B cell (primary cell): ENCODE results near the gene CLEC4M. TPM values are rescaled to one million over a fixed set of nuclear protein-coding genes. Genes with fewer than 3 reads are reported as not detected.
A peak's percentile ranks its signal among the peaks of the same experiment; 100 is the strongest.

Experiments used
- ATAC-seq: fragments of 200-7000 bp; cut with Tn5 transposase; one replicate; pipeline ENCODE4 v1.10.0; 2021; ENCODE audit warnings: low read depth, mild to moderate bottlenecking, moderate number of reproducible peaks, moderate library complexity
- CTCF ChIA-PET: fragments of 350-600 bp; sonication (Branson Sonifier 250); formaldehyde crosslinking; loops from one replicate; lab custom pipeline; 2021; ENCODE audit warnings: antibody characterized with exemption, inconsistent platforms; lab: Charles Lee
- POLR2A ChIA-PET: fragments of 350-600 bp; sonication (Branson Sonifier 250); formaldehyde crosslinking; loops from one replicate; lab custom pipeline; 2021; ENCODE audit warnings: antibody characterized with exemption; lab: Charles Lee
- DNase-seq: peaks from one replicate; pipeline ENCODE4 v3.0.0; 2013
- H2AFZ ChIP-seq: 2 replicates; pipeline ENCODE4 v1.6.1; 2012; ENCODE audit warnings: mild to moderate bottlenecking, low read depth, low read length; ENCODE audit not compliant: insufficient read depth, poor library complexity, severe bottlenecking
- H3K27ac ChIP-seq, 2 donors: 1 replicate in 1 of 2; 2 replicates in 1 of 2; pipeline ENCODE4 v1.5.1; 2012 to 2013; ENCODE audit warnings: low read length in 2 of 2, mild to moderate bottlenecking in 2 of 2, moderate library complexity in 1 of 2
- H3K27me3 ChIP-seq, 4 experiments: fragments of 200-600 bp in 1 of 4; sonication (generic) in 1 of 4; replicated peaks in 1 of 4; 1 replicate in 2 of 4; 2 replicates in 2 of 4; pipeline versions ENCODE4 v1.6.1 to v1.7.0; 2013 to 2016; ENCODE audit warnings: low read length in 3 of 4, mild to moderate bottlenecking in 2 of 4, mixed read lengths in 1 of 4, moderate library complexity in 1 of 4; ENCODE audit not compliant: insufficient read depth in 4 of 4, control insufficient read depth in 3 of 4; ENCODE audit errors: control extremely low read depth in 1 of 4
- H3K36me3 ChIP-seq, 2 experiments: replicated peaks in 1 of 2; 1 replicate in 1 of 2; 2 replicates in 1 of 2; pipeline versions ENCODE4 v1.6.1 to v1.7.1; 2013; ENCODE audit warnings: low read length in 1 of 2; ENCODE audit not compliant: insufficient read depth in 2 of 2, control insufficient read depth in 1 of 2; ENCODE audit errors: control extremely low read depth in 1 of 2, extremely low read depth in 1 of 2
- H3K4me1 ChIP-seq, 2 donors: fragments of 200-600 bp in 1 of 2; sonication (generic) in 1 of 2; 1 replicate in 1 of 2; 2 replicates in 1 of 2; pipeline versions ENCODE4 v1.5.1 to v1.6.1; 2013 to 2017; ENCODE audit warnings: low read length in 2 of 2; ENCODE audit not compliant: control insufficient read depth in 2 of 2, insufficient read depth in 2 of 2
- H3K4me2 ChIP-seq: replicated peaks from 2 replicates; pipeline ENCODE3; 2012; ENCODE audit warnings: mild to moderate bottlenecking, low read depth, low read length; ENCODE audit not compliant: poor library complexity, severe bottlenecking
- H3K4me3 ChIP-seq, 5 experiments: fragments of 200-600 bp in 1 of 5; sonication (generic) in 1 of 5; 1 replicate in 3 of 5; 2 replicates in 2 of 5; pipeline versions ENCODE4 v1.5.1 to v1.7.0; 2011 to 2016; ENCODE audit warnings: low read length in 4 of 5, mild to moderate bottlenecking in 4 of 5, low read depth in 2 of 5, control low read depth in 1 of 5, moderate library complexity in 1 of 5; ENCODE audit not compliant: insufficient read depth in 1 of 5; ENCODE audit errors: control extremely low read depth in 1 of 5, extremely low read depth in 1 of 5
- H3K79me2 ChIP-seq: fragments of 200-600 bp; sonication (generic); one replicate; pipeline ENCODE4 v1.6.0; 2016; ENCODE audit warnings: low read length; ENCODE audit not compliant: control insufficient read depth, insufficient read depth
- H3K9ac ChIP-seq: fragments of 200-600 bp; sonication (generic); 2 replicates; pipeline ENCODE4 v1.6.1; 2017; ENCODE audit warnings: mild to moderate bottlenecking, low read length, moderate library complexity
- H3K9me3 ChIP-seq, 3 donors: one replicate each; pipeline versions ENCODE4 v1.6.1 to v1.7.1; 2013; ENCODE audit warnings: low read length in 2 of 3; ENCODE audit not compliant: control insufficient read depth in 2 of 3, insufficient read depth in 1 of 3; ENCODE audit errors: control extremely low read depth in 1 of 3
- H4K20me1 ChIP-seq: 2 replicates; pipeline ENCODE4 v1.6.0; 2012; ENCODE audit warnings: mild to moderate bottlenecking, low read length; ENCODE audit not compliant: insufficient read depth, control insufficient read depth, poor library complexity, severe bottlenecking
- H3K27ac Mint-ChIP-seq: one replicate; pipeline ENCODE4 v1.8.0; 2021; ENCODE audit warnings: mixed read lengths
- H3K27me3 Mint-ChIP-seq: one replicate; pipeline ENCODE4 v1.8.0; 2021; ENCODE audit warnings: mixed read lengths
- H3K4me1 Mint-ChIP-seq: one replicate; pipeline ENCODE4 v1.8.0; 2021; ENCODE audit warnings: mixed read lengths
- H3K4me3 Mint-ChIP-seq: one replicate; pipeline ENCODE4 v1.8.0; 2021; ENCODE audit warnings: mixed read lengths
- H3K9me3 Mint-ChIP-seq: one replicate; pipeline ENCODE4 v1.8.0; 2022; ENCODE audit warnings: mixed read lengths; ENCODE audit not compliant: insufficient read depth
- CTCF ChIP-seq: fragments of 200-600 bp; IDR thresholded peaks from one replicate; pipeline ENCODE4 v1.8.0; 2022; ENCODE audit warnings: antibody characterized with exemption, mild to moderate bottlenecking
- EZH2 ChIP-seq: IDR thresholded peaks from 2 replicates; pipeline ENCODE4 v1.6.1; 2012; ENCODE audit warnings: borderline replicate concordance, low read depth, mild to moderate bottlenecking, moderate library complexity, low read length; ENCODE audit not compliant: insufficient read depth, poor library complexity, severe bottlenecking
- WGBS: methylation state at CpG from one replicate; pipeline ENCODE4 v1.1.5; 2013; ENCODE audit warnings: missing lambda C conversion rate; ENCODE audit not compliant: insufficient coverage; 5-methylcytosine and 5-hydroxymethylcytosine counted together
- intact Hi-C: fragments of 100-400 bp; cut with micrococcal nuclease; formaldehyde crosslinking; loops from one replicate; pipeline ENCODE4 v1.10.0; 2022
- polyA plus RNA-seq: library from polyadenylated mRNA; depleted of rRNA; stranded (reverse); fragments of >200 nt; gene quantifications from 2 replicates; pipeline ENCODE4 v1.2.3, GENCODE V29; 2012
- total RNA-seq, 2 donors: library from RNA; stranded (reverse); fragments of 120-200 nt in 1 of 2; gene quantifications; 1 replicate in 1 of 2; 2 replicates in 1 of 2; pipeline versions ENCODE4 v1.2.3 to v1.2.4, GENCODE V29; 2013 to 2022

Gene CLEC4M
- total and polyA plus RNA-seq, 2 donors (not counting 1 experiment from before 2014, with no cell fraction given), result 0.10 to 0.52 TPM

- H3K9me3 Mint-ChIP-seq, result no peaks in the 10 kb centered on the region
- ChIA-PET POLR2A (interaction anchor here (1.5 kb wide), 1 partner anchor 17 kb away, joined by 5 read pairs; no protein-coding TSS in a partner anchor), CTCF (interaction anchor here (0.6 to 1.2 kb wide), 3 partner anchors 10 to 78 kb away, joined by 3 to 4 read pairs (median 3); partner anchors contain the start of gene TRAPPC5)
- WGBS, result 0% methylated on average over 2 of the region's 5 CpGs
- H3K9me3 ChIP-seq, result peaks cover 0 to 11% (median 0%) of the 10 kb centered on the region in 3 donors
- H3K27ac Mint-ChIP-seq, result peak overlapping the region; percentile 26
- ATAC-seq, result peak; percentile 38
- H2AFZ ChIP-seq, result peak overlapping the region; percentile 64
- peaks cover 27 to 40% of the 10 kb centered on the region in 2 donors for H3K4me1 ChIP-seq
- H3K4me2 ChIP-seq, result peak overlapping the region; percentile 42
- no peak for TF ChIP-seq EZH2
- TF ChIP-seq CTCF, result no peak
- H4K20me1 ChIP-seq, result no peaks in the 10 kb centered on the region
- no peak for DNase-seq
- H3K4me3 ChIP-seq, result no peak overlapping the region
- H3K79me2 ChIP-seq, result no peaks in the 10 kb centered on the region
- no peaks in the 10 kb centered on the region for H3K36me3 ChIP-seq
- peaks cover 0 to 3% (median 0%) of the 10 kb centered on the region in 4 experiments for H3K27me3 ChIP-seq
- H3K27me3 Mint-ChIP-seq, result peaks cover under 1% of the 10 kb centered on the region
- H3K9ac ChIP-seq, result no peak overlapping the region
- intact Hi-C loops, result no loop called here
- H3K4me1 Mint-ChIP-seq, result peaks cover 38% of the 10 kb centered on the region
- no peak overlapping the region for H3K4me3 Mint-ChIP-seq
- no peak overlapping the region for H3K27ac ChIP-seq
Measured at GRCh38 chr19:7722231-7722651, 40.8 kb upstream of the CLEC4M start.

GRCh38 chr19:7725791-7726190 is 37.3 kb upstream of the CLEC4M start:
- peaks cover 0 to 33% (median 17%) of the 10 kb centered on the region in 4 experiments for H3K27me3 ChIP-seq
- Mint-ChIP-seq H3K9me3 (no peaks in the 10 kb centered on the region), H3K4me1 (peaks cover 41% of the 10 kb centered on the region), H3K27ac (peak overlapping the region; percentile 32), H3K27me3 (peaks cover 23% of the 10 kb centered on the region), H3K4me3 (no peak overlapping the region)
- H2AFZ ChIP-seq, result no peak overlapping the region
- peaks cover 31 to 43% of the 10 kb centered on the region in 2 donors for H3K4me1 ChIP-seq
- H3K36me3 ChIP-seq, result no peaks in the 10 kb centered on the region
- DNase-seq, result no peak
- no peak overlapping the region for H3K9ac ChIP-seq
- H3K9me3 ChIP-seq, result peaks cover 0 to 26% (median 0%) of the 10 kb centered on the region in 3 donors
- CTCF ChIA-PET, result interaction anchor here (0.9 to 1.9 kb wide), 2 partner anchors 45 to 74 kb away, joined by 4 to 7 read pairs; partner anchors contain the start of gene TRAPPC5
- TF ChIP-seq CTCF (no peak), EZH2 (no peak)
- no peak overlapping the region for H3K27ac ChIP-seq
- no peaks in the 10 kb centered on the region for H3K79me2 ChIP-seq
- intact Hi-C loops, result no loop called here
- no peak for ATAC-seq
- no peak overlapping the region for H3K4me2 ChIP-seq
- 88% methylated on average over 1 of the region's 2 CpGs for WGBS
- no peak overlapping the region for H3K4me3 ChIP-seq
- POLR2A ChIA-PET, result interaction anchor here (0.7 kb wide), 1 partner anchor 538 kb away, joined by 3 read pairs; no protein-coding TSS in a partner anchor
- no peaks in the 10 kb centered on the region for H4K20me1 ChIP-seq
